ENCODE data around the gene DNASE1.

GRCh38 chr16:3625331-3625730 lies 29.2 kb upstream of the DNASE1 start:
- no peak for TF ChIP-seq CTCF (IDR thresholded peaks at IDR 0.05)
- TF ChIP-seq POLR2A (IDR thresholded peaks at IDR 0.05), result no peak
